ENCODE results near the gene SNAP47. TPM values are rescaled to one million over a fixed set of nuclear protein-coding genes. Genes with fewer than 3 reads are reported as not detected.

Gene SNAP47
- polyA plus RNA-seq, 1 donor (not counting 4 experiments of a cell fraction or from before 2014, with no cell fraction given) = 24.8 TPM

- H3K9me3 ChIP-seq (ENCODE audit: control insufficient read depth, low read depth, low read length) = no peaks in the 10 kb centered on the region
- no peak overlapping the region for H3K9ac ChIP-seq (ENCODE audit: control insufficient read depth, extremely low read depth, insufficient read depth, low read length)
Observed at GRCh38 chr1:227731241-227731677, 4.0 kb upstream of the SNAP47 start.

GRCh38 chr1:227731696-227732585 is 3.3 kb upstream of the SNAP47 start:
- dilution Hi-C loops (cut with MboI; ENCODE audit: extremely low pct_ligation_motif_present, low sequenced_read_pairs) = no loop called here
- no peak overlapping the region for H3K9ac ChIP-seq (ENCODE audit: control insufficient read depth, extremely low read depth, insufficient read depth, low read length)

More at GRCh38 chr1:227731241-227731677, 4.0 kb upstream of the SNAP47 start:
- peaks cover 27% of the 10 kb centered on the region for H3K4me1 ChIP-seq (ENCODE audit: control insufficient read depth, extremely low read depth, insufficient read depth, low read length)
- H3K79me2 ChIP-seq (ENCODE audit: control insufficient read depth, insufficient read depth, low read length) = peaks cover 35% of the 10 kb centered on the region
- H3K27ac ChIP-seq (ENCODE audit: control insufficient read depth, insufficient read depth, low read length) = no peak overlapping the region
- H3K4me3 ChIP-seq (ENCODE audit: control insufficient read depth in 2 of 3, extremely low read depth in 1 of 3, insufficient read depth in 2 of 3, low read depth in 1 of 3, low read length in 3 of 3) = no peak overlapping the region
- DNase-seq (ENCODE audit: low read depth, low spot score) = no peak
- no peak for FAIRE-seq
- no peak for TF ChIP-seq EZH2 (IDR thresholded peaks at IDR 0.05; ENCODE audit: low read length)
- TF ChIP-seq, protein P1, sequence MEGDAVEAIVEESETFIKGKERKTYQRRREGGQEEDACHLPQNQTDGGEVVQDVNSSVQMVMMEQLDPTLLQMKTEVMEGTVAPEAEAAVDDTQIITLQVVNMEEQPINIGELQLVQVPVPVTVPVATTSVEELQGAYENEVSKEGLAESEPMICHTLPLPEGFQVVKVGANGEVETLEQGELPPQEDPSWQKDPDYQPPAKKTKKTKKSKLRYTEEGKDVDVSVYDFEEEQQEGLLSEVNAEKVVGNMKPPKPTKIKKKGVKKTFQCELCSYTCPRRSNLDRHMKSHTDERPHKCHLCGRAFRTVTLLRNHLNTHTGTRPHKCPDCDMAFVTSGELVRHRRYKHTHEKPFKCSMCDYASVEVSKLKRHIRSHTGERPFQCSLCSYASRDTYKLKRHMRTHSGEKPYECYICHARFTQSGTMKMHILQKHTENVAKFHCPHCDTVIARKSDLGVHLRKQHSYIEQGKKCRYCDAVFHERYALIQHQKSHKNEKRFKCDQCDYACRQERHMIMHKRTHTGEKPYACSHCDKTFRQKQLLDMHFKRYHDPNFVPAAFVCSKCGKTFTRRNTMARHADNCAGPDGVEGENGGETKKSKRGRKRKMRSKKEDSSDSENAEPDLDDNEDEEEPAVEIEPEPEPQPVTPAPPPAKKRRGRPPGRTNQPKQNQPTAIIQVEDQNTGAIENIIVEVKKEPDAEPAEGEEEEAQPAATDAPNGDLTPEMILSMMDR (optimal IDR thresholded peaks at IDR 0.05 in 1 of 3, IDR thresholded peaks at IDR 0.05 in 1 of 3, conservative IDR thresholded peaks at IDR 0.05 in 1 of 3; ENCODE audit: extremely low read depth in 1 of 3, insufficient read depth in 2 of 3, low read length in 3 of 3) = no peak
- H2AFZ ChIP-seq (ENCODE audit: control insufficient read depth, low read length) = no peak overlapping the region
- no peak overlapping the region for H3K4me2 ChIP-seq (ENCODE audit: control insufficient read depth, extremely low read depth, insufficient read depth, low read depth, low read length)
- no peaks in the 10 kb centered on the region for H3K9me1 ChIP-seq (ENCODE audit: control insufficient read depth, extremely low read depth, insufficient read depth, low read length)
- peaks cover 3% of the 10 kb centered on the region for H4K20me1 ChIP-seq (ENCODE audit: control insufficient read depth, extremely low read depth, insufficient read depth, low read length)
- dilution Hi-C loops (cut with MboI; ENCODE audit: extremely low pct_ligation_motif_present, low sequenced_read_pairs) = no loop called here
- peaks cover 13 to 15% of the 10 kb centered on the region in 2 experiments for H3K36me3 ChIP-seq (ENCODE audit: control insufficient read depth in 2 of 2, extremely low read depth in 1 of 2, insufficient read depth in 2 of 2, low read length in 2 of 2)
- H3K27me3 ChIP-seq (ENCODE audit: control insufficient read depth, extremely low read depth, insufficient read depth, low read length) = no peaks in the 10 kb centered on the region

More at GRCh38 chr1:227731696-227732585, 3.3 kb upstream of the SNAP47 start:
- TF ChIP-seq, protein P1 (optimal IDR thresholded peaks at IDR 0.05 in 1 of 3, IDR thresholded peaks at IDR 0.05 in 1 of 3, conservative IDR thresholded peaks at IDR 0.05 in 1 of 3; ENCODE audit: extremely low read depth in 1 of 3, insufficient read depth in 2 of 3, low read length in 3 of 3) = no peak
- no peak for TF ChIP-seq EZH2 (IDR thresholded peaks at IDR 0.05; ENCODE audit: low read length)
- Histone ChIP-seq H3K4me1 (ENCODE audit: control insufficient read depth, extremely low read depth, insufficient read depth, low read length) (peaks cover 28% of the 10 kb centered on the region), H3K9me3 (ENCODE audit: control insufficient read depth, low read depth, low read length) (no peaks in the 10 kb centered on the region), H3K27ac (ENCODE audit: control insufficient read depth, insufficient read depth, low read length) (no peak overlapping the region), H3K4me2 (ENCODE audit: control insufficient read depth, extremely low read depth, insufficient read depth, low read depth, low read length) (no peak overlapping the region), H3K9me1 (ENCODE audit: control insufficient read depth, extremely low read depth, insufficient read depth, low read length) (no peaks in the 10 kb centered on the region), H3K27me3 (ENCODE audit: control insufficient read depth, extremely low read depth, insufficient read depth, low read length) (no peaks in the 10 kb centered on the region), H3K79me2 (ENCODE audit: control insufficient read depth, insufficient read depth, low read length) (peaks cover 41% of the 10 kb centered on the region), H2AFZ (ENCODE audit: control insufficient read depth, low read length) (no peak overlapping the region), H4K20me1 (ENCODE audit: control insufficient read depth, extremely low read depth, insufficient read depth, low read length) (peaks cover 3% of the 10 kb centered on the region), H3K4me3 (ENCODE audit: control insufficient read depth in 2 of 3, extremely low read depth in 1 of 3, insufficient read depth in 2 of 3, low read depth in 1 of 3, low read length in 3 of 3) (no peak overlapping the region), H3K36me3 (ENCODE audit: control insufficient read depth in 2 of 2, extremely low read depth in 1 of 2, insufficient read depth in 2 of 2, low read length in 2 of 2) (peaks cover 13 to 15% of the 10 kb centered on the region in 2 experiments)
- no peak for FAIRE-seq
- no peak for DNase-seq (ENCODE audit: low read depth, low spot score)
